ENCODE measurements around the gene TDO2.
"Not testable (repeated sequence)": the region's sequence is repeated elsewhere in the genome, so short reads cannot be mapped to it uniquely, and the experiment has no call there.

Gene TDO2

DNA sequence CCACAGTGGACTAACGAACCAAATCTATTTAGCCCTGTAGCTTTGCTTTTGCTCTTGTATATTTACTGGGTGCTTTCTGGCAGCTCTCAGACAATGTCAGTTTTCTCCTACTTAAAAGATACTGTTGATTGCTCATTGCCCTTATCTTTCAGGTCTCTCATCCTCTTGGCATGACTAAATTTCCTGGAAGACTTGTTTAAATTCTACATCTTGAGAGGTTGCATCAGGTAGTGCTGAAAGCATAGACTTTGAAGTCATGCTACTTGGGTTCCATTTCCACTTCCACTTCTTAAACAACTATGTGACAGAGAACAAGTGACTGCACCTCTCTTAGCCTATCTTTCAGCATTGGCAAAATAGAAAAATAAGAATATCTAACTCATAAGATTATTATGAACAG, 8.4 kb downstream of the TDO2 start:
- TF ChIP-seq, protein P1, sequence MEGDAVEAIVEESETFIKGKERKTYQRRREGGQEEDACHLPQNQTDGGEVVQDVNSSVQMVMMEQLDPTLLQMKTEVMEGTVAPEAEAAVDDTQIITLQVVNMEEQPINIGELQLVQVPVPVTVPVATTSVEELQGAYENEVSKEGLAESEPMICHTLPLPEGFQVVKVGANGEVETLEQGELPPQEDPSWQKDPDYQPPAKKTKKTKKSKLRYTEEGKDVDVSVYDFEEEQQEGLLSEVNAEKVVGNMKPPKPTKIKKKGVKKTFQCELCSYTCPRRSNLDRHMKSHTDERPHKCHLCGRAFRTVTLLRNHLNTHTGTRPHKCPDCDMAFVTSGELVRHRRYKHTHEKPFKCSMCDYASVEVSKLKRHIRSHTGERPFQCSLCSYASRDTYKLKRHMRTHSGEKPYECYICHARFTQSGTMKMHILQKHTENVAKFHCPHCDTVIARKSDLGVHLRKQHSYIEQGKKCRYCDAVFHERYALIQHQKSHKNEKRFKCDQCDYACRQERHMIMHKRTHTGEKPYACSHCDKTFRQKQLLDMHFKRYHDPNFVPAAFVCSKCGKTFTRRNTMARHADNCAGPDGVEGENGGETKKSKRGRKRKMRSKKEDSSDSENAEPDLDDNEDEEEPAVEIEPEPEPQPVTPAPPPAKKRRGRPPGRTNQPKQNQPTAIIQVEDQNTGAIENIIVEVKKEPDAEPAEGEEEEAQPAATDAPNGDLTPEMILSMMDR (IDR thresholded peaks at IDR 0.05; ENCODE audit: low read depth, low read length) = no peak
- DNase-seq (ENCODE audit: low read depth, low spot score) = no peak
- in situ Hi-C loops (cut with HindIII; ENCODE audit: low sequenced_read_pairs) = no loop called here
- no peak overlapping the region for H3K4me3 ChIP-seq (ENCODE audit: low read depth, low read length)

DNA sequence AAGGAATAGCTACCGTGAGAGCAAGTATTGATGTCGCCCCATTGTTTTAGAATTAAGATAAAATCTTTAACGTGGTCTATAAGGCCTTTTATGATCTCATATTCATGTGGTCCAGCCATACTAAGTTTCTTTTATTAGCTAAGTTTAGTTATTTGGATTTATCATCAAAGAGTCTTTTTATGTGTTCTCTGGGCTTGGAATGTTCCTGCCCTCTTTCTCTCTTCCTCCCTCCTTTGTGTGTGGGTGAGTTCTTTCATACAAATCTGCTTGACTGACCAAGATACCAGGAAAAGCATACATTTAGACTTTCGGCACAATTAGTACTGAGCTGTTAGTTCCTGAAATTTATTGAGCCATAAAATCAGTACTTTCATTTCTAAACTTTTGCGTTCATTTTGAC, 11.3 kb downstream of the TDO2 start:
- in situ Hi-C loops (cut with HindIII; ENCODE audit: low sequenced_read_pairs) = no loop called here
- DNase-seq (ENCODE audit: low read depth, low spot score) = no peak
- H3K4me3 ChIP-seq (ENCODE audit: low read depth, low read length) = no peak overlapping the region
- TF ChIP-seq, protein P1 (IDR thresholded peaks at IDR 0.05; ENCODE audit: low read depth, low read length) = no peak

DNA sequence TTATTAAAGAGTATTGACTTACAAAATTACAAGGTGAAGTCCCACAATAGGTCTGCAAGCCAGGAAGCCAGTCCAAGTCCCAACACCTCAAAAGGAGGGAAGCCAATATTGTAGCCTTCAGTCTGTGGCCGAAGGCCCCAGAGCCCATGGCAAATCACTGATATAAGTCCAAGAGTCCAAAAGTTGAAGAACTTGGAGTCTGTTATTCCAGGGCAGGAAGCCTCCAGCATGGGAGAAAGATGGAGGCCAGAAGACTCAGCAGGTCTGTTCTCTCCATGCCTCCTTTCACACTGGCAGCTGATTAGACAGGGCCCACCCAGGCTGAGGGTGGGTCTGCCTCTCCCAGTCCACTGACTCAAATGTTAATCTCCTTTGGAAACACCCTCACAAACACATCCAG, 18.1 kb downstream of the TDO2 start:
- no peak overlapping the region for H3K4me3 ChIP-seq (ENCODE audit: low read depth, low read length)
- TF ChIP-seq, protein P1 (IDR thresholded peaks at IDR 0.05; ENCODE audit: low read depth, low read length) = no peak
- in situ Hi-C loops (cut with HindIII; ENCODE audit: low sequenced_read_pairs) = no loop called here
- no peak for DNase-seq (ENCODE audit: low read depth, low spot score)

DNA sequence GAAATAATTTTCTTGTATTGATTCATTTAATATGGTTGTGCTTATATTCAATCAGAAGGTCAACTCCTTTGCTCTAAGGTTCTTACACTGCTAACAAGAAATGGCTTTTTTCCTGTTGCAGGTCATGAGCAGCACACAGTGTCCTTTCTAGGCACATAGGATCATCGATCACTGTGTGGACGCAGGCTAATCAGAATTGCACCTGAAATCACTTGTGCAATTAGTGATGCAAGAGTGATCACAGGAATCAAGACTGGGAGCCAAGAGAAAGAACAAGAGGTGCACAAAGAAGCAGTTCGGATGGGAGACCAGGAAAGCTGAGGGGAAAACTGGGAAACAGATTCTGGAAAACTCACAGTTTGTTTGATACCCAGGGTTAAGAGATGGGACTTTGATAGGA, 21.1 kb downstream of the TDO2 start:
- DNase-seq (ENCODE audit: low read depth, low spot score) = no peak
- in situ Hi-C loops (cut with HindIII; ENCODE audit: low sequenced_read_pairs) = no loop called here
- TF ChIP-seq, protein P1 (IDR thresholded peaks at IDR 0.05; ENCODE audit: low read depth, low read length) = no peak
- no peak overlapping the region for H3K4me3 ChIP-seq (ENCODE audit: low read depth, low read length)

DNA sequence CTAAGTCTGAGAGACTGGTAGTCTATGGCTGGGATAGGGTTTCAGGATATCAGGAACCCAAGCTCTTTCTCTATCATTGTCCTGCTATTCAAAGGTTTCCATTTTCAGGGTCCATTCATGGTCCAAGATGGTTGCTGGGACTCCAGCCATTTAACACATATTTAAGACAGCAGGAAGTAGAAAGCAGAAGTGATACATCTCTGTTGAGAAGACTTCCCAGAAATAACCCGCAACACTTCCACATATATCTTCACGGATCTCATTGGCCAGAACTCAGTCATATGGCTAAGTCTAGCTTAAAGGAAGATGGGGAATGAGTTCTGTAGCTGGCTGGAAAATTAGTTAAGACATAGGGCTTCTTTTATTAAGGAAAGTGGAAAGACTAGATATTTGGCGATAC, 26.3 kb downstream of the TDO2 start:
- DNase-seq (ENCODE audit: low read depth, low spot score) = no peak
- no peak overlapping the region for H3K4me3 ChIP-seq (ENCODE audit: low read depth, low read length)
- TF ChIP-seq, protein P1 (IDR thresholded peaks at IDR 0.05; ENCODE audit: low read depth, low read length) = no peak
- in situ Hi-C loops (cut with HindIII; ENCODE audit: low sequenced_read_pairs) = no loop called here

DNA sequence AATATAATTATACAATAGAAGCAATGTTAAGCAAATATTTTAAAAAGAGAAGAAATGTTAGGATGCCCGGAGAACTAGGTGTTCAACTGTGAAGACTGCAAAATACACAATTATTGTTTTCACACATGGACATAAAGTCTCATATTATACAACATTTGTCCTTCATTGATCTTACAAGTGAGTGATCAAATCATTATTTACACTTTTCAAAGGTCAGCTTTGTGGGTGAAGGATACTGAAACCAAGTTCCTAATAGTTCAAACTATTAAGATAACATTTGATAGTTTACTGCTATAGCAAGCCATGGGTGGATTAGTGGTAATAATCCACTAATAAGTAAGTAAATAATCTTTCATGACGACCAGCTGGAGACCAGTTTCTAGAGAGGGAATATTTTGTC, 26.8 kb downstream of the TDO2 start:
- TF ChIP-seq, protein P1 (IDR thresholded peaks at IDR 0.05; ENCODE audit: low read depth, low read length) = no peak
- no peak overlapping the region for H3K4me3 ChIP-seq (ENCODE audit: low read depth, low read length)
- in situ Hi-C loops (cut with HindIII; ENCODE audit: low sequenced_read_pairs) = no loop called here
- DNase-seq (ENCODE audit: low read depth, low spot score) = no peak

DNA sequence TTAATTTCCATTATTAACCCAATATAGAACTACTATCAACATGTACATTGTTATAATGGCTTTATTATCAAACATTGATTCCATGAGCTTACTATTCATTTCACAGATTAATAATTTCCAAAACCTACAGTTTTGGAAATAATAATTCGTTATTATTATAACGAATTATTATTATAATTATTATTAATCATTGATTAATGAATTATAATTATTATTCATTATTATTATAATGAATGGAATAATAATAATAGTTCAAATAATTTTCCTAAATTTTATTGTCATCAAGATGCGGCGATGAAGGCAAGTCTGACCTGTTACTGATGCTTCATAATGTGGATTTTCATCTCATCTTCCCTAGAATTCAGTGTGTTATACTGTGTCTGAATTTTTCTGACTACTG, 28.1 kb downstream of the TDO2 start:
- TF ChIP-seq, protein P1 (IDR thresholded peaks at IDR 0.05; ENCODE audit: low read depth, low read length) = no peak
- no peak overlapping the region for H3K4me3 ChIP-seq (ENCODE audit: low read depth, low read length)

DNA sequence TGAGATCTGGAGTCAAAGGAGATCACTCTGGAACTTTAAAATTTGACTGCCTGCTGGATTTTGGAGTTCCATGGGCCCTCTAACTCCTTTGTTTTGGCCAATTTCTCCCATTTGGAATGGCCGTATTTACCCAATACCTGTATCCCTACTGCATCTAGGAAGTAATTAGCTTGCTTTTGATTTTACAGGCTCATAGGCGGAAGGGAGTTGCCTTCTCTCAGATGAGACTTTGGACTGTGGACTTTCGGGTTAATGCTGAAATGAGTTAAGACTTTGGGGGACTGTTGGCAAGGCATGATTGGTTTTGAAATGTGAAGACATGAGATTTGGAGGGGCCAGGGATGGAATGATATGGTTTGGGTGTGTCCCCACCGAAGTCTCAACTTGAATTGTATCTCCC, 31.1 kb downstream of the TDO2 start:
- H3K4me3 ChIP-seq (ENCODE audit: low read depth, low read length); in situ Hi-C loops (cut with HindIII; ENCODE audit: low sequenced_read_pairs): not testable (repeated sequence)

More for the DNA sequence above, 28.1 kb downstream of the TDO2 start:
- DNase-seq (ENCODE audit: low read depth, low spot score) = no peak
- in situ Hi-C loops (cut with HindIII; ENCODE audit: low sequenced_read_pairs) = no loop called here

More for the DNA sequence above, 31.1 kb downstream of the TDO2 start:
- not testable (repeated sequence) for DNase-seq (ENCODE audit: low read depth, low spot score)
